Fibroblast of lung (primary cell): ENCODE measurements around the gene THSD7B. TPM values are rescaled to one million over a fixed set of nuclear protein-coding genes. Genes with fewer than 3 reads are reported as not detected.

Source experiments
- DNase-seq, 2 donors: peaks; one replicate each; pipeline versions ENCODE4 v3.0.0 to v3.0.0-alpha.2; 2010; ENCODE audit warnings: low read depth in 2 of 2
- H2AFZ ChIP-seq: 2 replicates; pipeline ENCODE4 v1.5.1; 2012; ENCODE audit warnings: low read length, control low read depth, inconsistent platforms
- H3K27ac ChIP-seq: 2 replicates; pipeline ENCODE4 v1.5.1; 2011; ENCODE audit warnings: low read length, control low read depth; ENCODE audit not compliant: insufficient read depth
- H3K27me3 ChIP-seq: 2 replicates; pipeline ENCODE4 v1.5.1; 2011; ENCODE audit warnings: mild to moderate bottlenecking, low read length; ENCODE audit not compliant: control insufficient read depth, insufficient read depth
- H3K36me3 ChIP-seq: 2 replicates; pipeline ENCODE4 v1.5.1; 2011; ENCODE audit warnings: low read length; ENCODE audit not compliant: control insufficient read depth, insufficient read depth
- H3K4me1 ChIP-seq: 2 replicates; pipeline ENCODE4 v1.5.1; 2011; ENCODE audit warnings: low read length; ENCODE audit not compliant: control insufficient read depth, insufficient read depth; ENCODE audit errors: extremely low read depth
- H3K4me2 ChIP-seq: 2 replicates; pipeline ENCODE4 v1.5.1; 2011; ENCODE audit warnings: low read length, control low read depth; ENCODE audit not compliant: insufficient read depth; ENCODE audit errors: extremely low read depth
- H3K4me3 ChIP-seq, 4 experiments: fragments of 200-600 bp in 1 of 4; sonication (generic) in 1 of 4; replicated peaks in 1 of 4; 2 replicates each; pipeline ENCODE4 v1.5.1; 2011 to 2016; ENCODE audit warnings: low read length in 4 of 4, low read depth in 3 of 4, mild to moderate bottlenecking in 3 of 4, control low read depth in 2 of 4, inconsistent platforms in 1 of 4, mixed read lengths in 1 of 4; ENCODE audit not compliant: insufficient read depth in 1 of 4; ENCODE audit errors: control extremely low read depth in 1 of 4
- H3K79me2 ChIP-seq: 2 replicates; pipeline ENCODE4 v1.5.1; 2012; ENCODE audit warnings: mild to moderate bottlenecking, low read length, inconsistent platforms; ENCODE audit not compliant: control insufficient read depth, insufficient read depth
- H3K9ac ChIP-seq: 2 replicates; pipeline ENCODE4 v1.5.1; 2011; ENCODE audit warnings: mild to moderate bottlenecking, low read length, control low read depth; ENCODE audit not compliant: insufficient read depth
- H3K9me3 ChIP-seq: 2 replicates; pipeline ENCODE4 v1.5.1; 2012; ENCODE audit warnings: low read depth, low read length; ENCODE audit not compliant: control insufficient read depth, insufficient read depth
- H4K20me1 ChIP-seq: 2 replicates; pipeline ENCODE4 v1.5.1; 2011; ENCODE audit warnings: low read length; ENCODE audit not compliant: control insufficient read depth, insufficient read depth; ENCODE audit errors: extremely low read depth
- CTCF ChIP-seq, 2 donors: IDR thresholded peaks in 1 of 2; conservative IDR thresholded peaks in 1 of 2; 1 replicate in 1 of 2; 2 replicates in 1 of 2; pipeline ENCODE4 v1.5.1; 2011 to 2012; ENCODE audit warnings: low read length in 2 of 2, control low read depth in 1 of 2, inconsistent platforms in 1 of 2, low read depth in 1 of 2, mild to moderate bottlenecking in 1 of 2
- EZH2 ChIP-seq: IDR thresholded peaks from 2 replicates; pipeline ENCODE4 v1.5.1; 2012; ENCODE audit warnings: low read length, control low read depth, mild to moderate bottlenecking; ENCODE audit errors: missing control alignments
- polyA plus RNA-seq, 2 donors: library from polyadenylated mRNA; depleted of rRNA in 1 of 2; stranded (reverse) in 1 of 2; unstranded in 1 of 2; fragments of >200 nt; gene quantifications; 2 replicates each; pipeline ENCODE4 v1.2.1, GENCODE V29; 2011 to 2012; ENCODE audit warnings: missing spikeins in 1 of 2
- total RNA-seq: library from RNA; depleted of rRNA; stranded (reverse); fragments of >200 nt; gene quantifications from 2 replicates; pipeline ENCODE4 v1.2.1, GENCODE V29; 2014

The THSD7B gene
- total and polyA plus RNA-seq, 2 donors (not counting 1 experiment from before 2014, with no cell fraction given): under 0.01 TPM; not detected in 1

GRCh38 chr2:137336067-137336466 is 570.7 kb downstream of the THSD7B start:
- Histone ChIP-seq H3K27ac (no peak overlapping the region), H3K9ac (no peak overlapping the region), H3K27me3 (no peaks in the 10 kb centered on the region), H3K79me2 (no peaks in the 10 kb centered on the region), H4K20me1 (no peaks in the 10 kb centered on the region), H3K4me1 (no peaks in the 10 kb centered on the region), H3K4me2 (no peak overlapping the region), H3K4me3 (no peak overlapping the region), H2AFZ (no peak overlapping the region), H3K9me3 (no peaks in the 10 kb centered on the region), H3K36me3 (no peaks in the 10 kb centered on the region)
- TF ChIP-seq CTCF (conservative IDR thresholded peaks at IDR 0.05 in 1 of 2, IDR thresholded peaks at IDR 0.05 in 1 of 2; ENCODE audit: low read depth in 1 of 2, low read length in 2 of 2): no peak
- no peak for TF ChIP-seq EZH2
- no peak for DNase-seq

GRCh38 chr2:137339051-137339450 is 573.7 kb downstream of the THSD7B start:
- Histone ChIP-seq H3K27me3 (no peaks in the 10 kb centered on the region), H3K4me2 (no peak overlapping the region), H3K9ac (no peak overlapping the region), H3K9me3 (no peaks in the 10 kb centered on the region), H3K27ac (no peak overlapping the region), H3K79me2 (no peaks in the 10 kb centered on the region), H3K36me3 (no peaks in the 10 kb centered on the region), H3K4me1 (no peaks in the 10 kb centered on the region), H4K20me1 (no peaks in the 10 kb centered on the region), H3K4me3 (no peak overlapping the region), H2AFZ (no peak overlapping the region)
- no peak for DNase-seq
- TF ChIP-seq EZH2 (no peak), CTCF (conservative IDR thresholded peaks at IDR 0.05 in 1 of 2, IDR thresholded peaks at IDR 0.05 in 1 of 2; ENCODE audit: low read depth in 1 of 2, low read length in 2 of 2) (no peak)

GRCh38 chr2:137345994-137346393 is 580.6 kb downstream of the THSD7B start:
- H3K27me3 ChIP-seq: no peaks in the 10 kb centered on the region
- no peak overlapping the region for H3K4me3 ChIP-seq
- H3K4me1 ChIP-seq: no peaks in the 10 kb centered on the region
- no peaks in the 10 kb centered on the region for H3K9me3 ChIP-seq
- no peak for TF ChIP-seq EZH2
- no peak for TF ChIP-seq CTCF (conservative IDR thresholded peaks at IDR 0.05 in 1 of 2, IDR thresholded peaks at IDR 0.05 in 1 of 2; ENCODE audit: low read depth in 1 of 2, low read length in 2 of 2)
- H3K4me2 ChIP-seq: no peak overlapping the region
- no peak overlapping the region for H3K27ac ChIP-seq
- no peaks in the 10 kb centered on the region for H4K20me1 ChIP-seq
- no peak overlapping the region for H2AFZ ChIP-seq
- H3K36me3 ChIP-seq: no peaks in the 10 kb centered on the region
- no peaks in the 10 kb centered on the region for H3K79me2 ChIP-seq
- H3K9ac ChIP-seq: no peak overlapping the region
- DNase-seq: no peak
